CD14-positive monocyte (primary cell): ENCODE measurements around the gene FXR1. TPM values are rescaled to one million over a fixed set of nuclear protein-coding genes. Genes with fewer than 3 reads are reported as not detected.
A peak's percentile ranks its signal among the peaks of the same experiment; 100 is the strongest.

ENCODE experiments used
- DNase-seq, 3 donors: peaks; one replicate each; pipeline ENCODE4 v3.0.0-alpha.2; 2011 to 2022
- H2AFZ ChIP-seq: 2 replicates; pipeline ENCODE4 v1.6.0; 2012; ENCODE audit warnings: mild to moderate bottlenecking, low read depth, low read length, inconsistent platforms; ENCODE audit not compliant: insufficient read depth, poor library complexity, severe bottlenecking
- H3K27ac ChIP-seq, 2 donors: 1 replicate in 1 of 2; 2 replicates in 1 of 2; pipeline ENCODE4 v1.5.1; 2012 to 2013; ENCODE audit warnings: low read length in 2 of 2, control low read depth in 1 of 2, inconsistent platforms in 1 of 2, low read depth in 1 of 2, mild to moderate bottlenecking in 1 of 2
- H3K27me3 ChIP-seq, 2 donors: one replicate each; pipeline versions ENCODE4 v1.6.0 to v1.6.1; 2011 to 2013; ENCODE audit warnings: low read length in 2 of 2; ENCODE audit not compliant: control insufficient read depth in 2 of 2, insufficient read depth in 2 of 2
- H3K36me3 ChIP-seq, 2 donors: replicated peaks in 1 of 2; 1 replicate in 1 of 2; 2 replicates in 1 of 2; pipeline versions ENCODE4 v1.5.1 to v1.6.1; 2012 to 2013; ENCODE audit warnings: low read length in 2 of 2, control low read depth in 1 of 2, inconsistent platforms in 1 of 2, mild to moderate bottlenecking in 1 of 2; ENCODE audit not compliant: insufficient read depth in 2 of 2, control insufficient read depth in 1 of 2
- H3K4me1 ChIP-seq, 2 donors: 1 replicate in 1 of 2; 2 replicates in 1 of 2; pipeline versions ENCODE4 v1.5.1 to v1.6.1; 2012 to 2013; ENCODE audit warnings: low read length in 2 of 2, control low read depth in 1 of 2, inconsistent platforms in 1 of 2, mild to moderate bottlenecking in 1 of 2, moderate library complexity in 1 of 2; ENCODE audit not compliant: insufficient read depth in 2 of 2, control insufficient read depth in 1 of 2
- H3K4me2 ChIP-seq: replicated peaks from 2 replicates; pipeline ENCODE3; 2012; ENCODE audit warnings: low read length, moderate library complexity, mild to moderate bottlenecking; ENCODE audit not compliant: poor library complexity, severe bottlenecking; ENCODE audit errors: extremely low read depth
- H3K4me3 ChIP-seq, 3 experiments: fragments of 200-600 bp in 1 of 3; sonication (generic) in 1 of 3; replicated peaks in 1 of 3; 1 replicate in 2 of 3; 2 replicates in 1 of 3; pipeline ENCODE4 v1.5.1; 2011 to 2013; ENCODE audit warnings: low read length in 3 of 3, mild to moderate bottlenecking in 3 of 3, control low read depth in 2 of 3, low read depth in 2 of 3, inconsistent platforms in 1 of 3, moderate library complexity in 1 of 3
- H3K79me2 ChIP-seq: 2 replicates; pipeline ENCODE4 v1.6.0; 2012; ENCODE audit warnings: mild to moderate bottlenecking, control low read depth, inconsistent platforms, low read length, moderate library complexity; ENCODE audit not compliant: insufficient read depth
- H3K9ac ChIP-seq: 2 replicates; pipeline ENCODE4 v1.6.0; 2017; ENCODE audit warnings: low read length, mild to moderate bottlenecking; ENCODE audit not compliant: insufficient read depth, poor library complexity, severe bottlenecking
- H3K9me3 ChIP-seq, 2 donors: replicated peaks in 1 of 2; 1 replicate in 1 of 2; 2 replicates in 1 of 2; pipeline versions ENCODE4 v1.5.1 to v1.6.1; 2012 to 2013; ENCODE audit warnings: low read length in 2 of 2, control low read depth in 1 of 2; ENCODE audit not compliant: control insufficient read depth in 1 of 2, insufficient read depth in 1 of 2
- H4K20me1 ChIP-seq: 2 replicates; pipeline ENCODE4 v1.6.0; 2012; ENCODE audit warnings: mild to moderate bottlenecking, low read length, control low read depth, moderate library complexity; ENCODE audit not compliant: insufficient read depth
- H3K27ac Mint-ChIP-seq, 7 donors: one replicate each; pipeline ENCODE4 v1.8.0; 2020; ENCODE audit warnings: mild to moderate bottlenecking in 7 of 7, mixed read lengths in 7 of 7, moderate library complexity in 6 of 7, inconsistent platforms in 2 of 7
- H3K27me3 Mint-ChIP-seq, 3 donors: one replicate each; pipeline ENCODE4 v1.8.0; 2021 to 2022; ENCODE audit warnings: low read depth in 3 of 3, mild to moderate bottlenecking in 3 of 3, mixed read lengths in 3 of 3, moderate library complexity in 3 of 3, inconsistent platforms in 1 of 3
- H3K36me3 Mint-ChIP-seq, 2 donors: one replicate each; pipeline ENCODE4 v1.8.0; 2020; ENCODE audit warnings: mixed read lengths in 2 of 2, inconsistent platforms in 1 of 2, mild to moderate bottlenecking in 1 of 2
- H3K4me1 Mint-ChIP-seq: one replicate; pipeline ENCODE4 v1.8.0; 2020; ENCODE audit warnings: mild to moderate bottlenecking, mixed read lengths
- H3K4me3 Mint-ChIP-seq, 2 donors: one replicate each; pipeline ENCODE4 v1.8.0; 2020; ENCODE audit warnings: mild to moderate bottlenecking in 2 of 2, mixed read lengths in 2 of 2, moderate library complexity in 1 of 2
- H3K9me3 Mint-ChIP-seq, 7 donors: one replicate each; pipeline ENCODE4 v1.8.0; 2020 to 2022; ENCODE audit warnings: mixed read lengths in 7 of 7, mild to moderate bottlenecking in 6 of 7, moderate library complexity in 6 of 7, inconsistent platforms in 2 of 7
- CTCF ChIP-seq: fragments of 200-600 bp; IDR thresholded peaks from one replicate; pipeline ENCODE4 v1.8.0; 2022; ENCODE audit warnings: antibody characterized with exemption, mild to moderate bottlenecking
- WGBS: methylation state at CpG from one replicate; pipeline ENCODE4 v1.1.5; 2013; ENCODE audit warnings: missing lambda C conversion rate; ENCODE audit not compliant: insufficient coverage; 5-methylcytosine and 5-hydroxymethylcytosine counted together
- intact Hi-C, 2 donors: fragments of 100-400 bp; cut with micrococcal nuclease; formaldehyde crosslinking; loops; one replicate each; pipeline versions ENCODE4 v1.15.0 to v1.15.1; 2023
- polyA plus RNA-seq, 3 donors: library from polyadenylated mRNA; depleted of rRNA in 1 of 3; unstranded in 2 of 3; stranded (reverse) in 1 of 3; fragments of 300-500 nt in 2 of 3; fragments of >200 nt in 1 of 3; fragmentation: Illumina TruSeq in 2 of 3; gene quantifications; 1 replicate in 2 of 3; 2 replicates in 1 of 3; pipeline ENCODE4 v1.2.3, GENCODE V29; 2012 to 2021

The FXR1 gene
- polyA plus RNA-seq, 3 donors, result 22.4 to 58.6 (median 32.3) TPM

GRCh38 chr3:180882115-180882514 is 30.4 kb upstream of the FXR1 start:
- Histone ChIP-seq H3K9ac (no peak overlapping the region), H3K27me3 (no peaks in the 10 kb centered on the region), H2AFZ (no peak overlapping the region), H3K4me2 (no peak overlapping the region), H3K4me3 (no peak overlapping the region), H3K36me3 (no peaks in the 10 kb centered on the region), H3K9me3 (peaks cover 0 to 5% of the 10 kb centered on the region in 2 donors), H4K20me1 (no peaks in the 10 kb centered on the region), H3K4me1 (no peaks in the 10 kb centered on the region), H3K79me2 (no peaks in the 10 kb centered on the region), H3K27ac (no peak overlapping the region)
- intact Hi-C loops, result no loop called here
- H3K4me1 Mint-ChIP-seq, result no peaks in the 10 kb centered on the region
- H3K4me3 Mint-ChIP-seq, result no peak overlapping the region
- peaks cover 2 to 4% (median 2%) of the 10 kb centered on the region in 3 donors for H3K27me3 Mint-ChIP-seq
- TF ChIP-seq CTCF, result no peak
- WGBS, result 38% methylated on average over 4 of the region's 4 CpGs
- H3K27ac Mint-ChIP-seq, result peak overlapping the region in 2 of 7 donors; percentile 36 to 80
- no peaks in the 10 kb centered on the region for H3K36me3 Mint-ChIP-seq
- DNase-seq, result no peak
- H3K9me3 Mint-ChIP-seq, result peaks cover 3 to 15% (median 7%) of the 10 kb centered on the region in 7 donors

GRCh38 chr3:180888992-180889560 is 23.4 kb upstream of the FXR1 start:
- Mint-ChIP-seq H3K27me3 (peaks cover 0 to 2% (median 2%) of the 10 kb centered on the region in 3 donors), H3K4me3 (no peak overlapping the region), H3K27ac (no peak overlapping the region), H3K4me1 (no peaks in the 10 kb centered on the region), H3K36me3 (no peaks in the 10 kb centered on the region), H3K9me3 (peaks cover 10 to 41% (median 28%) of the 10 kb centered on the region in 7 donors)
- no peak overlapping the region for H2AFZ ChIP-seq
- no peak overlapping the region for H3K4me2 ChIP-seq
- no peak overlapping the region for H3K9ac ChIP-seq
- WGBS, result 94% methylated on average over 4 of the region's 6 CpGs
- H3K27me3 ChIP-seq, result no peaks in the 10 kb centered on the region
- no peak overlapping the region for H3K4me3 ChIP-seq
- DNase-seq, result no peak
- H4K20me1 ChIP-seq, result no peaks in the 10 kb centered on the region
- H3K27ac ChIP-seq, result no peak overlapping the region
- intact Hi-C loops, result no loop called here
- no peak for TF ChIP-seq CTCF
- H3K36me3 ChIP-seq, result no peaks in the 10 kb centered on the region
- H3K4me1 ChIP-seq, result no peaks in the 10 kb centered on the region
- peaks cover 19 to 35% of the 10 kb centered on the region in 2 donors for H3K9me3 ChIP-seq
- H3K79me2 ChIP-seq, result no peaks in the 10 kb centered on the region
